PC-9 (cell line): ENCODE measurements around the gene MYH15.

Experiments
- EZH2 ChIP-seq: fragments of 200-600 bp; sonication (generic); IDR thresholded peaks from 2 replicates; pipeline ENCODE4 v1.8.0; 2017; ENCODE audit warnings: antibody characterized with exemption, low read depth
- TF ChIP-seq, protein P1 (sequence below): fragments of 200-600 bp; sonication (generic); conservative IDR thresholded peaks from 2 replicates; pipeline ENCODE4 v1.6.1; 2017; ENCODE audit warnings: mixed run types, antibody characterized with exemption, mild to moderate bottlenecking, moderate library complexity

DNA sequence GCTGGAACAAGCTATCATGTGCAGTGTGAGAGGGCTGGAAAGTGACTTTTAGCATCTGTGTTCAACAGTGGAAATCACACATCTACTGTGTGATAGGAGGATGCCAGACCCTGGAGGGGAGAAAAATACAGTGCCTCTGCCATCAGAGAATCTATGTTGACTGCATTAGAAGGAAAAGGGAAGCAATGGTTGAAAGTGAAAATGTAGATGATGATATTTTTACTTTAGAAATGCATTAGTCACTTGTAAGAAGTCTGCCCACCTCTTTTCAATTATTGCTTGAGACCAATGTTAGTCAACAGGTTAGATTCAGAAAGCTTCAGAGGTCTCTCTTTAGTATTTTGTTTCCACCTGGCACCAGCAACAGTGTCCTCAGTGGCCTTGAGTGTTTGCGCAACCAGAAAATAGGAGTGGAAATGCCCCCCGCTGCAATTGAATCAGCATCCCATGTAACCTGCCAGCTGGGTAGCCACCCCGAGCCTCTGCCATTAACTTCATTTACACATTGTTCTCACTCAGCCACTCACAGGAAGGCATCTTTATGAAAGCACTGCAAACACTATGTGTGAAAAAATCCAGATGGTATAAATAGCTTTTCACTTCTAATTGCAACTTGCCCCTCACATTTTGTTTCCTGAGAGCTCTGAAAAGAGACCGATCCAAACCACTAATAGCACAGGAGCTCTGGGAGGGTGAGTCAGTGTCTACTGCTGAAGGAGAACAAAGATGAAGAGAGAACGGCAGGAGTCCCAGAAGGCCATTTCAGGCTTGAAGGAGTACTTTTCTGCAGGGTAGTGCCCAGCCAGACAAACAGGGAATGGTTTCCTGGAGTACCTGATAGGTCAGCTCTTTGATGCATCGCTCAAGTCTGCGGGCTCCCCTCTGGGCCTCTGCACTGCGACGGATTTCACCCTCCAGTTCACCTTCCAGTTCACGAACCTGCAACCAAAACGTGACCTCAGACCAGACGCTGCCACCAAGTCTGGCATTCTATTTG lies 122.0 kb downstream of the MYH15 start:
- no peak for TF ChIP-seq EZH2
- TF ChIP-seq, protein P1, sequence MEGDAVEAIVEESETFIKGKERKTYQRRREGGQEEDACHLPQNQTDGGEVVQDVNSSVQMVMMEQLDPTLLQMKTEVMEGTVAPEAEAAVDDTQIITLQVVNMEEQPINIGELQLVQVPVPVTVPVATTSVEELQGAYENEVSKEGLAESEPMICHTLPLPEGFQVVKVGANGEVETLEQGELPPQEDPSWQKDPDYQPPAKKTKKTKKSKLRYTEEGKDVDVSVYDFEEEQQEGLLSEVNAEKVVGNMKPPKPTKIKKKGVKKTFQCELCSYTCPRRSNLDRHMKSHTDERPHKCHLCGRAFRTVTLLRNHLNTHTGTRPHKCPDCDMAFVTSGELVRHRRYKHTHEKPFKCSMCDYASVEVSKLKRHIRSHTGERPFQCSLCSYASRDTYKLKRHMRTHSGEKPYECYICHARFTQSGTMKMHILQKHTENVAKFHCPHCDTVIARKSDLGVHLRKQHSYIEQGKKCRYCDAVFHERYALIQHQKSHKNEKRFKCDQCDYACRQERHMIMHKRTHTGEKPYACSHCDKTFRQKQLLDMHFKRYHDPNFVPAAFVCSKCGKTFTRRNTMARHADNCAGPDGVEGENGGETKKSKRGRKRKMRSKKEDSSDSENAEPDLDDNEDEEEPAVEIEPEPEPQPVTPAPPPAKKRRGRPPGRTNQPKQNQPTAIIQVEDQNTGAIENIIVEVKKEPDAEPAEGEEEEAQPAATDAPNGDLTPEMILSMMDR, result no peak
